ENCODE data around the gene KATNAL2. TPM values are rescaled to one million over a fixed set of nuclear protein-coding genes. Genes with fewer than 3 reads are reported as not detected.
"Not testable (repeated sequence)": the region's sequence is repeated elsewhere in the genome, so short reads cannot be mapped to it uniquely, and the experiment has no call there.

KATNAL2 gene
- total and polyA plus RNA-seq, 4 experiments from 2014 or later, result 0.94 to 2.1 TPM; not detected in 2

GRCh38 chr18:46963656-46964578 is 46.5 kb downstream of the KATNAL2 start:
- not testable (repeated sequence) for H3K27me3 Mint-ChIP-seq, H3K27ac Mint-ChIP-seq

GRCh38 chr18:46964579-46965293 is 47.3 kb downstream of the KATNAL2 start:
- H3K36me3 ChIP-seq (ENCODE audit: insufficient read depth, low read length); H3K27me3 Mint-ChIP-seq; H3K36me3 Mint-ChIP-seq; H3K4me3 Mint-ChIP-seq; H3K27ac Mint-ChIP-seq; H3K4me1 ChIP-seq (ENCODE audit: insufficient read depth, low read length); H3K27me3 ChIP-seq (ENCODE audit: insufficient read depth, low read length); H3K9me3 ChIP-seq (ENCODE audit: control insufficient read depth in 1 of 2, low read length in 2 of 2); H3K9me3 Mint-ChIP-seq; intact Hi-C loops (cut with micrococcal nuclease); H3K27ac ChIP-seq (ENCODE audit: low read depth, low read length); DNase-seq; CTCF ChIA-PET (ENCODE audit: partially characterized antibody); H3K4me3 ChIP-seq (ENCODE audit: low read length in 2 of 2); H3K4me1 Mint-ChIP-seq; POLR2A ChIA-PET (ENCODE audit: partially characterized antibody): not testable (repeated sequence)

More at GRCh38 chr18:46963656-46964578, 46.5 kb downstream of the KATNAL2 start:
- H3K27me3 ChIP-seq (ENCODE audit: insufficient read depth, low read length); H3K9me3 Mint-ChIP-seq; CTCF ChIA-PET (ENCODE audit: partially characterized antibody); H3K36me3 Mint-ChIP-seq; H3K9me3 ChIP-seq (ENCODE audit: control insufficient read depth in 1 of 2, low read length in 2 of 2); H3K36me3 ChIP-seq (ENCODE audit: insufficient read depth, low read length); POLR2A ChIA-PET (ENCODE audit: partially characterized antibody); H3K4me3 Mint-ChIP-seq; intact Hi-C loops (cut with micrococcal nuclease); DNase-seq; H3K4me3 ChIP-seq (ENCODE audit: low read length in 2 of 2); H3K4me1 Mint-ChIP-seq; H3K4me1 ChIP-seq (ENCODE audit: insufficient read depth, low read length); H3K27ac ChIP-seq (ENCODE audit: low read depth, low read length): not testable (repeated sequence)

GRCh38 chr18:46966266-46966665 is 48.9 kb downstream of the KATNAL2 start:
- H3K4me1 Mint-ChIP-seq; POLR2A ChIA-PET (ENCODE audit: partially characterized antibody); H3K27ac ChIP-seq (ENCODE audit: low read depth, low read length); H3K27me3 ChIP-seq (ENCODE audit: insufficient read depth, low read length); intact Hi-C loops (cut with micrococcal nuclease); H3K4me3 Mint-ChIP-seq; H3K9me3 Mint-ChIP-seq; H3K27me3 Mint-ChIP-seq; H3K9me3 ChIP-seq (ENCODE audit: control insufficient read depth in 1 of 2, low read length in 2 of 2); H3K36me3 ChIP-seq (ENCODE audit: insufficient read depth, low read length); DNase-seq; H3K4me3 ChIP-seq (ENCODE audit: low read length in 2 of 2); H3K4me1 ChIP-seq (ENCODE audit: insufficient read depth, low read length); H3K27ac Mint-ChIP-seq; CTCF ChIA-PET (ENCODE audit: partially characterized antibody); H3K36me3 Mint-ChIP-seq: not testable (repeated sequence)

GRCh38 chr18:46969551-46969950 is 52.1 kb downstream of the KATNAL2 start:
- DNase-seq; POLR2A ChIA-PET (ENCODE audit: partially characterized antibody); H3K36me3 Mint-ChIP-seq; CTCF ChIA-PET (ENCODE audit: partially characterized antibody); H3K4me3 ChIP-seq (ENCODE audit: low read length in 2 of 2); H3K9me3 ChIP-seq (ENCODE audit: control insufficient read depth in 1 of 2, low read length in 2 of 2); H3K36me3 ChIP-seq (ENCODE audit: insufficient read depth, low read length); H3K27me3 Mint-ChIP-seq; H3K4me1 Mint-ChIP-seq; H3K9me3 Mint-ChIP-seq; H3K27me3 ChIP-seq (ENCODE audit: insufficient read depth, low read length); H3K27ac Mint-ChIP-seq; H3K4me3 Mint-ChIP-seq; intact Hi-C loops (cut with micrococcal nuclease); H3K4me1 ChIP-seq (ENCODE audit: insufficient read depth, low read length); H3K27ac ChIP-seq (ENCODE audit: low read depth, low read length): not testable (repeated sequence)

GRCh38 chr18:47019870-47020269 is 102.5 kb downstream of the KATNAL2 start:
- intact Hi-C loops (cut with micrococcal nuclease); H3K36me3 Mint-ChIP-seq; H3K4me1 Mint-ChIP-seq; H3K27ac Mint-ChIP-seq; H3K36me3 ChIP-seq (ENCODE audit: insufficient read depth, low read length); H3K9me3 ChIP-seq (ENCODE audit: control insufficient read depth in 1 of 2, low read length in 2 of 2); DNase-seq; H3K9me3 Mint-ChIP-seq; H3K27ac ChIP-seq (ENCODE audit: low read depth, low read length); H3K4me1 ChIP-seq (ENCODE audit: insufficient read depth, low read length); H3K27me3 Mint-ChIP-seq; POLR2A ChIA-PET (ENCODE audit: partially characterized antibody); H3K4me3 Mint-ChIP-seq; H3K27me3 ChIP-seq (ENCODE audit: insufficient read depth, low read length); H3K4me3 ChIP-seq (ENCODE audit: low read length in 2 of 2); CTCF ChIA-PET (ENCODE audit: partially characterized antibody): not testable (repeated sequence)

DNA sequence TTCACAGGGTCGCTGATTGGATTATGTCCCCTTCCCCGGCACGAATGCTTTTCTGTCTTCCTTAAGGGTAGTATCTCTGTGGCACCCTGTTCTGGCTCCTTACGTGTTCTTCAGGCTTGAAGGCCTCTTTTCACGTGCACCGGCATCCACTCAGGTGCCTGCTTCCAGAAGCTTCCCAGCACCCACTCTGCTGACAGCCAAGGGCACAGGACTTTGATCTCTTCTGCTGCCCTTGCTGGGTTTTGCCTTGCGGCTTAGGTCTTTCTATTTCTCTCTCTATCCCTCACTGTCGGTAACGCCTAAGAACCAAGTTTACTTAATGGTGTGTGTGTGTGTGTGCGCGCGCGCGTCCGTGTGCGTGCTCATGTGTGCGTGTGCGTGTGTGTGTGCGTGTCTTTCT is 103.4 kb downstream of the KATNAL2 start:
- H3K36me3 Mint-ChIP-seq; POLR2A ChIA-PET (ENCODE audit: partially characterized antibody); H3K9me3 Mint-ChIP-seq; H3K4me3 Mint-ChIP-seq; H3K27ac Mint-ChIP-seq; DNase-seq; H3K27me3 Mint-ChIP-seq; H3K4me1 Mint-ChIP-seq; H3K27me3 ChIP-seq (ENCODE audit: insufficient read depth, low read length); intact Hi-C loops (cut with micrococcal nuclease); H3K9me3 ChIP-seq (ENCODE audit: control insufficient read depth in 1 of 2, low read length in 2 of 2); H3K4me1 ChIP-seq (ENCODE audit: insufficient read depth, low read length); CTCF ChIA-PET (ENCODE audit: partially characterized antibody); H3K36me3 ChIP-seq (ENCODE audit: insufficient read depth, low read length); H3K27ac ChIP-seq (ENCODE audit: low read depth, low read length); H3K4me3 ChIP-seq (ENCODE audit: low read length in 2 of 2): not testable (repeated sequence)

DNA sequence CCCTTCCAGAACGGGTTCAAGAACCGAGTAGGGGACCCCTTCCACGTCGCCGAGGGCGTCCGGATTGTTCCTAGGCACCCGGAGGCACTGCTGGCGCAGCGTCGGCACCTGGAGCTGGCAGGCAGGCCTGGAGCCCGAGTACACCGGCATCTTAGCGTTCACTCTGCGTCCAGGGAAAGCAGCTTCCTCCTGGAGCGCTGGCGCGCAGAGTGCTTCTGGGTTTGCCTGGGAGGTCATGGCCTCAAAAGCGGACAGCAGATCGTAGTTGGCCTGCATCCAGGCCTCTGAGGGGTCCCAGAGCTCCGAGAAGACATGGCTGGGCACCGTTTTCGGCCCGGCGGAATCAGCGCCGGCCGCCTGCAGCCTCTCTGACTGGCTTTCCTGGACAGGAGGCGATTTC is 105.4 kb downstream of the KATNAL2 start:
- H3K36me3 Mint-ChIP-seq; H3K36me3 ChIP-seq (ENCODE audit: insufficient read depth, low read length); H3K27ac ChIP-seq (ENCODE audit: low read depth, low read length); H3K27me3 Mint-ChIP-seq; H3K4me1 ChIP-seq (ENCODE audit: insufficient read depth, low read length); H3K4me3 Mint-ChIP-seq; CTCF ChIA-PET (ENCODE audit: partially characterized antibody); H3K27me3 ChIP-seq (ENCODE audit: insufficient read depth, low read length); H3K9me3 Mint-ChIP-seq; H3K4me1 Mint-ChIP-seq; H3K4me3 ChIP-seq (ENCODE audit: low read length in 2 of 2); POLR2A ChIA-PET (ENCODE audit: partially characterized antibody); H3K27ac Mint-ChIP-seq; H3K9me3 ChIP-seq (ENCODE audit: control insufficient read depth in 1 of 2, low read length in 2 of 2); intact Hi-C loops (cut with micrococcal nuclease); DNase-seq: not testable (repeated sequence)
